Measurements from ENCODE around the gene STN1.

GRCh38 chr10:103855852-103856796 is 61.9 kb downstream of the STN1 start:
- no peak for TF ChIP-seq POLR2A (IDR thresholded peaks at IDR 0.05)
- TF ChIP-seq, protein P1, sequence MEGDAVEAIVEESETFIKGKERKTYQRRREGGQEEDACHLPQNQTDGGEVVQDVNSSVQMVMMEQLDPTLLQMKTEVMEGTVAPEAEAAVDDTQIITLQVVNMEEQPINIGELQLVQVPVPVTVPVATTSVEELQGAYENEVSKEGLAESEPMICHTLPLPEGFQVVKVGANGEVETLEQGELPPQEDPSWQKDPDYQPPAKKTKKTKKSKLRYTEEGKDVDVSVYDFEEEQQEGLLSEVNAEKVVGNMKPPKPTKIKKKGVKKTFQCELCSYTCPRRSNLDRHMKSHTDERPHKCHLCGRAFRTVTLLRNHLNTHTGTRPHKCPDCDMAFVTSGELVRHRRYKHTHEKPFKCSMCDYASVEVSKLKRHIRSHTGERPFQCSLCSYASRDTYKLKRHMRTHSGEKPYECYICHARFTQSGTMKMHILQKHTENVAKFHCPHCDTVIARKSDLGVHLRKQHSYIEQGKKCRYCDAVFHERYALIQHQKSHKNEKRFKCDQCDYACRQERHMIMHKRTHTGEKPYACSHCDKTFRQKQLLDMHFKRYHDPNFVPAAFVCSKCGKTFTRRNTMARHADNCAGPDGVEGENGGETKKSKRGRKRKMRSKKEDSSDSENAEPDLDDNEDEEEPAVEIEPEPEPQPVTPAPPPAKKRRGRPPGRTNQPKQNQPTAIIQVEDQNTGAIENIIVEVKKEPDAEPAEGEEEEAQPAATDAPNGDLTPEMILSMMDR (IDR thresholded peaks at IDR 0.05), result no peak

All from testis (tissue), 2 donors.